ENCODE results near the gene CCDC158.

GRCh38 chr4:76312457-76312856 lies 108.5 kb downstream of the CCDC158 start:
- TF ChIP-seq CTCF (IDR thresholded peaks at IDR 0.05) (no peak), EZH2 (IDR thresholded peaks at IDR 0.05; ENCODE audit: borderline replicate concordance, insufficient read depth, low read depth, low read length, poor library complexity, severe bottlenecking) (no peak)

All from B cell (primary cell).